Mesothelial cell of epicardium (in vitro differentiated cells): ENCODE results near the gene OR2V2. TPM values are rescaled to one million over a fixed set of nuclear protein-coding genes. Genes with fewer than 3 reads are reported as not detected.
"Not testable (repeated sequence)": the region's sequence is repeated elsewhere in the genome, so short reads cannot be mapped to it uniquely, and the experiment has no call there.

Experiments
- DNase-seq, 2 experiments: peaks; one replicate each; pipeline ENCODE4 v3.0.0; 2021; ENCODE audit warnings: low spot score in 2 of 2; ENCODE audit not compliant: unreplicated experiment in 2 of 2
- H3K27ac Mint-ChIP-seq: 2 replicates; pipeline ENCODE4 v1.8.0; 2021; ENCODE audit warnings: mixed read lengths
- H3K27me3 Mint-ChIP-seq: 2 replicates; pipeline ENCODE4 v1.8.0; 2021; ENCODE audit warnings: low read depth, mixed read lengths
- H3K36me3 Mint-ChIP-seq: 2 replicates; pipeline ENCODE4 v1.8.0; 2021; ENCODE audit warnings: mixed read lengths
- H3K4me1 Mint-ChIP-seq: 2 replicates; pipeline ENCODE4 v1.8.0; 2021; ENCODE audit warnings: mixed read lengths
- H3K4me3 Mint-ChIP-seq: 2 replicates; pipeline ENCODE4 v1.8.0; 2021; ENCODE audit warnings: mild to moderate bottlenecking, moderate library complexity, mixed read lengths
- H3K9me3 Mint-ChIP-seq: 2 replicates; pipeline ENCODE4 v1.8.0; 2021; ENCODE audit warnings: mixed read lengths
- total RNA-seq: library from RNA; stranded (reverse); gene quantifications from 3 replicates; pipeline ENCODE4 v1.2.1, GENCODE V29; 2021
- TF ChIP-seq, protein P1 (sequence below): fragments of 200-600 bp; sonication (generic); IDR thresholded peaks from one replicate; pipeline ENCODE4 v1.5.0; 2021; ENCODE audit warnings: antibody characterized with exemption; ENCODE audit not compliant: unreplicated experiment

The OR2V2 gene
- total RNA-seq, 1 donor from 2014 or later, result not detected

DNA sequence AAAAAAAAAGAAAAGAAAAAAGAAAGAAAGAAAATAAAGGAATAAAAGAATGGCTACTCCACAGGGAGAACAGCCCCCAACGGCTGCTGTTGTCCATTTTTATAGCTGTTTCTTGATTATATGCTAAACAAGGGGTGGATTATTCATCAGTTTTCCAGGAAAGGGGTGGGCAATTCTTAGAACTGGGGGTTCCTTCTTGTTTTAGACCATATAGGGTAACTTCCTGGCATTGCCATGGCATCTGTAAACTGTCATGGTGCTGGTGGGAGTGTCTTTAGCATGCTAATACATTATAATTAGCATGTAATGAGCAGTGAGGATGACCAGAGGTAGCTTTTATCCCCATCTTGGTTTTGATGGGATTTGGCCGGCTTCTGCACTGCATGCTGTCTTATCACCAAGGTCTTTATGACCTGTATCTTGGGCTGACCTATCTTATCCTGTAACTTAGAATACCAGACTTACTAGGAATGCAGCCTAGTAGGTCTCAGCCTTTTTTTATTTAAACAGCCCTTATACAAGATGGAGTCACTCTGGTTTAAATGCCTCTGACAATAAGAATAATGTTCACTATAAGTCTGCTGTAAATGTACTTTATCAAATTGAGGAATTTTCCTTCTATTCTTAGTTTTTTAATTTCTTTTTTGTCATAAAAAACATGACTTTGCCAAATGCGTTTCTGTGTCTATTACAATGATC, 29.0 kb downstream of the OR2V2 start:
- Mint-ChIP-seq H3K4me3 (no peak overlapping the region), H3K9me3 (no peaks in the 10 kb centered on the region), H3K27me3 (peaks cover 52% of the 10 kb centered on the region), H3K36me3 (no peaks in the 10 kb centered on the region), H3K27ac (no peak overlapping the region), H3K4me1 (peaks cover 5% of the 10 kb centered on the region)
- TF ChIP-seq, protein P1, sequence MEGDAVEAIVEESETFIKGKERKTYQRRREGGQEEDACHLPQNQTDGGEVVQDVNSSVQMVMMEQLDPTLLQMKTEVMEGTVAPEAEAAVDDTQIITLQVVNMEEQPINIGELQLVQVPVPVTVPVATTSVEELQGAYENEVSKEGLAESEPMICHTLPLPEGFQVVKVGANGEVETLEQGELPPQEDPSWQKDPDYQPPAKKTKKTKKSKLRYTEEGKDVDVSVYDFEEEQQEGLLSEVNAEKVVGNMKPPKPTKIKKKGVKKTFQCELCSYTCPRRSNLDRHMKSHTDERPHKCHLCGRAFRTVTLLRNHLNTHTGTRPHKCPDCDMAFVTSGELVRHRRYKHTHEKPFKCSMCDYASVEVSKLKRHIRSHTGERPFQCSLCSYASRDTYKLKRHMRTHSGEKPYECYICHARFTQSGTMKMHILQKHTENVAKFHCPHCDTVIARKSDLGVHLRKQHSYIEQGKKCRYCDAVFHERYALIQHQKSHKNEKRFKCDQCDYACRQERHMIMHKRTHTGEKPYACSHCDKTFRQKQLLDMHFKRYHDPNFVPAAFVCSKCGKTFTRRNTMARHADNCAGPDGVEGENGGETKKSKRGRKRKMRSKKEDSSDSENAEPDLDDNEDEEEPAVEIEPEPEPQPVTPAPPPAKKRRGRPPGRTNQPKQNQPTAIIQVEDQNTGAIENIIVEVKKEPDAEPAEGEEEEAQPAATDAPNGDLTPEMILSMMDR, result no peak
- DNase-seq, result no peak

DNA sequence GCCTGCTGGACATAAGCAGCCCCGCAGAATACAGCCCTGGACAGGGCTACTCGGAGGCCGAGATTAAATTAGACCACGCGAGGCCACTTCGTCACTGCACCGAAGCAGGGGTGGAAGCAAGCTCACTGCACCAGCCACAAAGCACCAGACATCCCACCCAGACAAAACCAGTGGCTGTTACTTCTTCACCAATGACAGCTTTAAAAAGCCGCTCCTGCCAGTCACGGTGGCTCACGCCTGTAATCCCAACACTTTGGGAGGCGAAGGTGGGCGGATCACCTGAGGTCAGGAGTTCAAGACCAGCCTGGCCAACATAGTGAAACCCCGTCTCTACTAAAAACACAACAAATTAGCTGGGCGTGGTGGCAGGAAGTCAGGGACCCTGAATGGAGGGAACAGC, 30.2 kb downstream of the OR2V2 start:
- not testable (repeated sequence) for DNase-seq, H3K36me3 Mint-ChIP-seq, H3K9me3 Mint-ChIP-seq, H3K4me3 Mint-ChIP-seq, H3K4me1 Mint-ChIP-seq, H3K27ac Mint-ChIP-seq
- peaks cover 42% of the 10 kb centered on the region for H3K27me3 Mint-ChIP-seq

DNA sequence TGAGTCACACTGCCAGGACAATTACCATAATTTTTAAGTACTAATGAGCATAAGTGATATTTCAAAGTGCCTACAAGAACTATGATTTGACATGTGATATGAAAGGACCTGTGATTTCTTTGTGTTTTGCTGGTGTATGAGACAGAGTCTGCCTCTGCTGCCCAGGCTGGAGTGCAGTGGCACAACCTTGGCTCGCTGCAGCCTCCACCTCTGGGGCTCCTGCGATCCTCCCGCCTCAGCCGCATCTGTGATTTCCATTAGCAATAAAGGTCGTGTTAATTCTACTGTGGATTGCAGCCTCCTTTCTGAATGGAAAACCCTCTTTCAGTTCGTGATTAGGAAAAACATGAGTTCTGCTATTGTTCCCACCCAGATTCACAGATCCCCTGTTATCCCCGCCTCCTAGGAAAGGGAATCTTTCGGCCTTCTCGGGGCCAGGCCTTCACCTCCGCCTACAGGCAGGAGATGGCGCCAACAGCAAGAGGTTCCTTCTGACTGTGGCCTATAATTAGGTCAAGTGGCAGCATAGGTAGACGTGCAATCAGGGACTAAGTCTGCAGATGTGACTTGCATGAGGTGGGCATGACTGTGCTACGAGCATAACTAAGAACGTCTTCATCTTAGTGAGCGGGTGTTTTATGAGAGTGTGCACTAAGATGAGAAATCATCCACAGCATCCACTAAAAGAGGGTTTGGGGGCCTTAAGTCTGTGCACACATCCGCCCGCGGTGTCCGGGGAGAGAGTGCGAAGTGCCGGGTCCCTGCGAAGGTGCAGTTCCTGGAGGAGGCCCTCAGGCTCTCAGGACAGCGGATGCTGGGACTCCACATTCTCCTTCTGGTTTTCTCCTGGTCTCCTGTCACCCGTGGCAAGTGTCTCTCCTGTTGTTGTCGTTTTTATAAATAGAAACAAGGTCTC, 34.5 kb downstream of the OR2V2 start:
- no peak for DNase-seq
- no peaks in the 10 kb centered on the region for H3K36me3 Mint-ChIP-seq
- TF ChIP-seq, protein P1, result peak; percentile 22
- H3K4me1 Mint-ChIP-seq, result peaks cover 6% of the 10 kb centered on the region
- H3K4me3 Mint-ChIP-seq, result no peak overlapping the region
- no peak overlapping the region for H3K27ac Mint-ChIP-seq
- no peaks in the 10 kb centered on the region for H3K9me3 Mint-ChIP-seq
- H3K27me3 Mint-ChIP-seq, result peaks cover 5% of the 10 kb centered on the region

DNA sequence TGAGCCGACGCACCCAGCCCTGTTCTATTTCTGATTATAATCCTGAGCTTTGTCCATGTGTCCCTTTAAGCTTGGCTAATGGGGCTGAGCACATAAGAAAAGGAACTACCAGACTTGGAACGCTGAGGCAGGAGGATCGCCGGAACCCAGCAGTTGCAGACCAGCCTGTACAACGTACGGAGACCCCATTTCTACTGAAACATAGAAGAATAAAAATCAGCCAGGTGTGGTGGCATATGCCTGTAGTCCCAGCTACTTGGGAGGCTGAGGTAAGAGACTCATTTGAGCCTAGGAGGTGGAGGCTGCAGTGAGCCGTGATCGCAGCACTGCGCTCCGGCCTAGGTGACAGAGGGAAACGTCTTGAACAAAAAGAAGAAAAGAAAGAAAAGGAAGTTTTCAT, 35.3 kb downstream of the OR2V2 start:
- TF ChIP-seq, protein P1, result no peak
- Mint-ChIP-seq H3K4me1 (peaks cover 7% of the 10 kb centered on the region), H3K27ac (peak overlapping the region; percentile 56), H3K9me3 (no peaks in the 10 kb centered on the region), H3K4me3 (peak overlapping the region; percentile 26), H3K27me3 (peaks cover 5% of the 10 kb centered on the region), H3K36me3 (no peaks in the 10 kb centered on the region)
- no peak for DNase-seq

DNA sequence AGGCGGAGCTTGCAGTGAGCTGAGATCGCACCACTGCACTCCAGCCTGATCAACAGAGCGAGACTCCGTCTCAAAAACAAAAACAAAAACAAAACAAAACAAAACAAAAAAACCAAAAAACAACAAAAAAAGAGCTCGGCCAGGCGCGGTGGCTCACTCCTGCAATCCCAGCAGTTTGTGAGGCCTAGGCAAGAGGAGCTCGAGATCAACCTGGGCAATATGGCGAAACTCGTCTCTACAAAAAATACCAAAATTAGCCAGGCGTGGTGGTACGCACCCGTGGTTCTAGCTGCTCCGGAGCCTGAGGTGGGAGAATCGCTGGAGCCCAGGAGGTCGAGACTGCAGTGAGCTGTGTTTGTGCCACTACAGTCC, 37.4 kb downstream of the OR2V2 start:
- Mint-ChIP-seq H3K9me3 (no peaks in the 10 kb centered on the region), H3K27ac (peak overlapping the region; percentile 99), H3K4me1 (peaks cover 9% of the 10 kb centered on the region), H3K27me3 (peaks cover 1% of the 10 kb centered on the region), H3K4me3 (peak overlapping the region; percentile 80), H3K36me3 (no peaks in the 10 kb centered on the region)
- no peak for DNase-seq
- TF ChIP-seq, protein P1, result no peak

DNA sequence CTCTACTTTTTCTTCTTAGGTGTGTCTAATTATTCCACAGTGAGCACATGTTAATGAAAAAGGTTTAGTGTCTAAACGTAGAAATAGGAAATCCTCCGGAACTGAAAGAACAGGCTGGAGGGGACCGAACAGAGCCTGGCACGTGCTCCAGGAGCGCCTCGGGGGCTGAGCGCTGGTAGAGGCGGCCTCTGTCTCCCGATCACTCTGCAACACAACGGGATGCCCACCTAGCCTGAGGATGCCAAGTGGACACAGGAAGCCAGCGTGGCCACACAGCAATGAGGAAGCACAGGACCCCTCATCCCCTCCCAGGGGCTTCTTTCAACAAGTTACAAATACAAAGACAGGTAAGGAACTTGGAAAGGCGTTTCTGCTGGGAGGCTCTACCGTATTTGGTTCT, 38.2 kb downstream of the OR2V2 start:
- Mint-ChIP-seq H3K27me3 (peaks cover 1% of the 10 kb centered on the region), H3K4me1 (peaks cover 13% of the 10 kb centered on the region), H3K9me3 (no peaks in the 10 kb centered on the region), H3K27ac (no peak overlapping the region), H3K36me3 (no peaks in the 10 kb centered on the region), H3K4me3 (no peak overlapping the region)
- TF ChIP-seq, protein P1, result no peak
- no peak for DNase-seq
